GM12865 (cell line): ENCODE data around the gene SLC4A4.

Experiments
- DNase-seq: peaks from one replicate; pipeline ENCODE4 v3.0.0; 2010; ENCODE audit warnings: low read depth
- H3K4me3 ChIP-seq: 2 replicates; pipeline ENCODE4 v1.5.1; 2011; ENCODE audit warnings: mild to moderate bottlenecking, low read depth, low read length, control low read depth
- CTCF ChIP-seq: IDR thresholded peaks from 2 replicates; pipeline ENCODE4 v1.5.1; 2011; ENCODE audit warnings: low read length, control low read depth, low read depth, inconsistent platforms; ENCODE audit not compliant: insufficient read depth; ENCODE audit errors: missing control alignments

SLC4A4 gene

DNA sequence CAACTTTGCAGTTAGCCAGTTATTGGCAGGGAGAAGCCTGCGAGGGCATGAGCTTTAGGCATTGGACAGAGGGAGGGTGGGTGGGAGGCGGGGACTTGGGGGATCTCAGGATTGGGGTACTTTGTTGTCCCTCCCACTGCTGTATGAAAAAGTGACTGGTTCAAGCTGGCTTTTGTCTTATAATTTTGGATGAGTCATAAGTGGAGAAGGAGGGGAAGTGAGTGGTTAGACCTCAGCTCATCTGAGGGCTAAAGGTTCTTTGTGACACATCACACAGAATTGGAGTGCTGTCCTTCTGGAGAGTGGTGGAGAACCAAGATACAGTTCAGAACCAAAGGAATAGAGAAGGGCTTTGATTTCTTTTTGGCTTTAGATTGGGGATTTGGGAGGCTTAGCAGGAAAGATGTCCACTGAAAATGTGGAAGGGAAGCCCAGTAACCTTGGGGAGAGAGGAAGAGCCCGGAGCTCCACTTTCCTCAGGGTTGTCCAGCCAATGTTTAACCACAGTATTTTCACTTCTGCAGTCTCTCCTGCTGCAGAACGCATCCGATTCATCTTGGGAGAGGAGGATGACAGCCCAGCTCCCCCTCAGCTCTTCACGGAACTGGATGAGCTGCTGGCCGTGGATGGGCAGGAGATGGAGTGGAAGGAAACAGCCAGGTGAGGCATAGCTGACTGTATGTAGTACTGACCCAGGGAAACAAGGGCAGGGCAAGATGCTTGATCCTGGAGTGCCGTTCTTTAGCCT is at the start of gene SLC4A4:
Gene SLC4A4, plus strand, starts transcription at position 175 of the 748 bp plus-strand sequence.
- no peak within 1 kb of the TSS for H3K4me3 ChIP-seq
- peak; percentile 72 for DNase-seq
- no peak for TF ChIP-seq CTCF

GRCh38 chr4:71290074-71290473 is 48.7 kb upstream of the SLC4A4 start:
- TF ChIP-seq CTCF, result no peak
- no peak for DNase-seq
- H3K4me3 ChIP-seq, result no peak overlapping the region

DNA sequence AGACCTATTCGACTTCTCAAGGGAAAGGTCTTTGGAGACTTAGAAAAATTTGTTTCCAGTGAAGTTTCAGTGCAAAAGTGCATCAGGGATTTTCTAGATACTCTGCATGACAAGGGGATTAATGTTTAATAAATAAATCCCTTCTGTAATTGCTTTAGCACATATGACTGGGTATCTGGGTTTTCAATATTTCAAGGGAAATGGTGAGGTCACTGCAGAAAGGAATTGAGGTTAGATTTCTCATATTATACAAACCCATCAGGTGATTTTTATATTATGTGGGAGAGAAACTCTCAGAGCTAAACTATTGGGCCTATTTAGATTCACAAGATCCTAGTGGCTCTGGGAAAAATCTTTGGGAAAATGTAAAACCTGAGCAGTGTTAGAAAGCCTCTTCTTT is 48.3 kb upstream of the SLC4A4 start:
- TF ChIP-seq CTCF, result no peak
- no peak overlapping the region for H3K4me3 ChIP-seq
- DNase-seq, result no peak

GRCh38 chr4:71292228-71292627 is 46.6 kb upstream of the SLC4A4 start:
- no peak for DNase-seq
- no peak for TF ChIP-seq CTCF
- no peak overlapping the region for H3K4me3 ChIP-seq

GRCh38 chr4:71293705-71294104 is 45.1 kb upstream of the SLC4A4 start:
- no peak for TF ChIP-seq CTCF
- no peak for DNase-seq
- no peak overlapping the region for H3K4me3 ChIP-seq

GRCh38 chr4:71294301-71294700 is 44.5 kb upstream of the SLC4A4 start:
- no peak overlapping the region for H3K4me3 ChIP-seq
- DNase-seq, result no peak
- no peak for TF ChIP-seq CTCF

GRCh38 chr4:71296945-71297344 is 41.9 kb upstream of the SLC4A4 start:
- H3K4me3 ChIP-seq, result no peak overlapping the region
- no peak for DNase-seq
- TF ChIP-seq CTCF, result no peak
